Right lobe of liver (tissue), 6 donors: ENCODE data around the gene WDR1. TPM values are rescaled to one million over a fixed set of nuclear protein-coding genes. Genes with fewer than 3 reads are reported as not detected.

Experiments used
- ATAC-seq, 4 donors: fragments of 200-7000 bp; cut with Tn5 transposase; one replicate each; pipeline ENCODE4 v1.9.1; 2020; ENCODE audit warnings: mild to moderate bottlenecking in 4 of 4, moderate library complexity in 4 of 4
- DNase-seq, 3 donors: peaks; one replicate each; pipeline ENCODE4 v3.0.0-alpha.2; 2020
- H3K27ac ChIP-seq, 3 donors: fragments of 200-600 bp; one replicate each; pipeline ENCODE4 v1.8.0; 2022
- H3K27me3 ChIP-seq, 2 donors: fragments of 200-600 bp; one replicate each; pipeline ENCODE4 v1.8.0; 2022
- H3K36me3 ChIP-seq, 4 donors: fragments of 200-600 bp; sonication (generic) in 1 of 4; one replicate each; pipeline versions ENCODE4 v1.5.1 to v1.8.0; 2017 to 2022; ENCODE audit warnings: control low read depth in 1 of 4
- H3K4me1 ChIP-seq, 4 donors: fragments of 200-600 bp; sonication (generic) in 1 of 4; one replicate each; pipeline versions ENCODE4 v1.5.1 to v1.8.0; 2017 to 2022; ENCODE audit warnings: control low read depth in 1 of 4
- H3K4me3 ChIP-seq, 3 donors: fragments of 200-600 bp; one replicate each; pipeline ENCODE4 v1.8.0; 2022
- H3K9me3 ChIP-seq, 4 donors: fragments of 200-600 bp; sonication (generic) in 1 of 4; one replicate each; pipeline versions ENCODE4 v1.5.1 to v1.8.0; 2017 to 2022; ENCODE audit warnings: control low read depth in 1 of 4
- CTCF ChIP-seq, 4 donors: fragments of 200-600 bp in 3 of 4; fragments of 450-650 bp in 1 of 4; IDR thresholded peaks; one replicate each; pipeline versions ENCODE4 v1.5.1 to v1.8.0; 2016 to 2022; ENCODE audit warnings: antibody characterized with exemption in 4 of 4, mild to moderate bottlenecking in 2 of 4
- POLR2A ChIP-seq: fragments of 450-650 bp; IDR thresholded peaks from one replicate; pipeline ENCODE4 v1.6.1; 2017; ENCODE audit warnings: antibody characterized with exemption, mild to moderate bottlenecking
- whole genome bisulfite sequencing: methylation state at CpG from one replicate; pipeline ENCODE4 v1.1.6; 2018; ENCODE audit warnings: low coverage, low lambda C conversion rate; ENCODE audit not compliant: insufficient coverage; ENCODE audit errors: missing lambda C conversion rate; 5-methylcytosine and 5-hydroxymethylcytosine counted together
- intact Hi-C, 2 donors: fragments of 100-400 bp; cut with DNase I; formaldehyde crosslinking; loops; one replicate each; pipeline versions ENCODE4 v1.11.2 to v1.14.1; 2022
- total RNA-seq, 6 experiments: library from RNA; depleted of rRNA in 2 of 6; stranded (reverse); fragments of >200 nt in 2 of 6; fragmentation: NEBNext Ultra II Directional in 3 of 6; extraction: Animal tissue kit (Norgen Biotek cat#: 25700) in 3 of 6; gene quantifications; one replicate each; pipeline versions ENCODE4 v1.1.0 to v1.2.4, GENCODE V29; 2016 to 2023
- donor health status: DM: no; HTN: yes; CAD: no.
- donor health status: DM: no; HTN: no; CAD: no.
- donor health status: DM: no; HTN: no; CAD: no.
- donor health status: DM: no; HTN: yes; CAD: no.
- donor health status: DM: no; HTN: yes; CAD: no.

Gene WDR1
- total RNA-seq, 6 experiments from 2014 or later: 65.1 to 149 (median 76.4) TPM

DNA sequence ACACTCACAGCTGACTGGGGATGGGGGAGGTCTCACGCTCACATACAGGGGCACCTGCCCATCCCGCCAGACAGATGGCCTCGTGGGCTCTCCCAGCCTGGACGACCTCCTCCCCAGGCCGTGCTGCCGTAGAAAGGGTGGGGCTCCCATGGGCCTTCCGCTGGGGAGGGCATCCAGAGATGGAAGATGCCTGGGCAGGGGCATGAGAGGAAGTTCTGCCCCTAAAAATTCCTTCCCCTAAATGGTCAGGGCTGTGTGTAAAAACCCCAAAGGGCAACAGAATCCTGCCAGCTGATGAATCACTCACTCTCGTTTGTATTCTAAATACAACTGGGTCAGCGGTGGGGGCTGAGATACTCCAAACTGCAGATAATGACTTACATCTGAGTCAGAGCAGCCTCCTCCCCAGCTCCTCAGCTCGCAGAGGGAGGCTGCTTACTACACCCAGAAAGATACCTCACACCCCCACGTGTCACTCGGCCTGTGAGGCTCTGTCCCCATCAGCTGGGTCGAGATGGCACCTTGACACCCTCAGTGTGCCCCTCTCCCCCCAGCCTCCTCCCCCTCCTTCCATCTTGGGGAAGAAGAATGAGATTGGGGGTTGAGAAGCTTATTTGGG is 10.1 kb downstream of the WDR1 start:
- Histone ChIP-seq H3K36me3 (peaks cover 0 to 9% (median 8%) of the 10 kb centered on the region in 4 donors), H3K4me1 (peaks cover 0 to 26% (median 2%) of the 10 kb centered on the region in 4 donors), H3K4me3 (no peak overlapping the region), H3K27me3 (no peaks in the 10 kb centered on the region), H3K9me3 (no peaks in the 10 kb centered on the region), H3K27ac (peak overlapping the region in 1 of 3 donors; percentile 54)
- TF ChIP-seq CTCF (IDR thresholded peaks at IDR 0.05): no peak
- no peak for TF ChIP-seq POLR2A
- intact Hi-C loops: no loop called here
- DNase-seq: peak in 1 of 3 donors; percentile 46
- peak; percentile 5 to 80 (median 34) for ATAC-seq
- WGBS: 60% methylated on average over 4 of the region's 13 CpGs

DNA sequence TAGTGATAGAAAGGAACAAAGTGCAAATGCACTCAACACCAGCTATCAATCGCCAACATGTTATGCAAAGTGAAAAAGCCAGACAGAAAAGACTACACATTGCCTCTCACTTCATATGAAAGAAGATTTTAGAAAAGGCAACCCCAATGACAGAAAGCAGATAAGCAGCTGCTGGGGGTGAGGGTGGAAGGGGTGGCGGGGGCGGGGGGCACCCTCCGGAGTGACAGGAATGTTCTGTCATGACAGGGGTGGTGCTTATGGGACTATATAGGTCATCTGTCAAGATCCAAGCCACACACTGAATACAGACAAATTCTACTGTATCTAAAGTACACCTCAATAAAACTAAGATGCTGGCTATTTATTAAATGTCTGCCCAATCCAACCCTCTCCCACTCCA is 10.7 kb downstream of the WDR1 start:
- Histone ChIP-seq H3K4me3 (no peak overlapping the region), H3K27me3 (no peaks in the 10 kb centered on the region), H3K9me3 (no peaks in the 10 kb centered on the region), H3K36me3 (peaks cover 0 to 8% (median 4%) of the 10 kb centered on the region in 4 donors), H3K4me1 (peaks cover 0 to 26% (median 2%) of the 10 kb centered on the region in 4 donors), H3K27ac (peak overlapping the region in 1 of 3 donors; percentile 54)
- intact Hi-C loops: no loop called here
- TF ChIP-seq CTCF (IDR thresholded peaks at IDR 0.05): no peak
- DNase-seq: no peak
- peak in 1 of 4 donors; percentile 7 for ATAC-seq
- WGBS: 60% methylated on average over 4 of the region's 4 CpGs

DNA sequence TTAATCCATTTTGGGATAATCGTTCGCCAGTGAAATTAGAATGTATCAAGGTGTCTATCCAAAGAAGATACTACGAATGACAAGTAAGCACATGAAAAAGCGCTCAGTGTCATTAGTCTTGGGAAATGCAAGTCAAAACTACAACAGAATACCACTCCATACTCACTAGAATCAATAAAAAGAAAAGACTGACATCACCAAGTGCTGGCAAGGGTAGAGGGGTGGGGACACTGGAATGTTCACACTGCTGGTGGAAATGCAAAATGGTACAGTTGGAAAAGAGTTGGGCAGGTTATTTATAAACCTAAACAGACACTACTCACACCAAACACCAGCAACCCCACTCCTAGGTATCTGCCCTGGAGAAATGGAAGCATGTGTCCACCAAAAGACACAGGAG is 11.2 kb downstream of the WDR1 start:
- Histone ChIP-seq H3K27ac (no peak overlapping the region), H3K4me1 (peaks cover 0 to 26% (median 2%) of the 10 kb centered on the region in 4 donors), H3K9me3 (no peaks in the 10 kb centered on the region), H3K36me3 (peaks cover 0 to 8% (median 2%) of the 10 kb centered on the region in 4 donors), H3K27me3 (no peaks in the 10 kb centered on the region), H3K4me3 (no peak overlapping the region)
- ATAC-seq: no peak
- 78% methylated on average over 4 of the region's 4 CpGs for WGBS
- intact Hi-C loops: no loop called here
- TF ChIP-seq CTCF (IDR thresholded peaks at IDR 0.05) (no peak), POLR2A (no peak)
- no peak for DNase-seq

DNA sequence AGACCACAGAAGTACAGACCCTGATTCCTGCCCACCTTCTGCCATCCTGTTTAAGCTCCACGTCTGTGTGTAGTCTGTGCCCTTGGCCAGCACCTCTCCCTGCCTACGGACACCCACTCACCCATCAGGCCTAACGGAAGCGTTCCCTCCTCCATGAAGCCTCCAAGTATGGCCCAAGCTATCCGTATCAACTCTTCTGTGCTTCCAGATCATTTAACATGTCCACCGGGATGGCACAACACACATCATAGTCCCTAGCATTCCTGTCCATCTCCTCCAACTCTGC is 11.7 kb downstream of the WDR1 start:
- intact Hi-C loops: no loop called here
- peaks cover 0 to 10% (median 2%) of the 10 kb centered on the region in 4 donors for H3K36me3 ChIP-seq
- no peak overlapping the region for H3K4me3 ChIP-seq
- ATAC-seq (no peak), DNase-seq (no peak)
- no peak for TF ChIP-seq POLR2A
- TF ChIP-seq CTCF (IDR thresholded peaks at IDR 0.05): no peak
- WGBS: 68% methylated on average over 6 of the region's 6 CpGs
- peaks cover 0 to 26% (median 2%) of the 10 kb centered on the region in 4 donors for H3K4me1 ChIP-seq
- H3K27ac ChIP-seq: no peak overlapping the region
- H3K9me3 ChIP-seq: no peaks in the 10 kb centered on the region
- H3K27me3 ChIP-seq: no peaks in the 10 kb centered on the region
